Epithelial cell of esophagus (primary cell): ENCODE results near the gene NCBP3.
A peak's percentile ranks its signal among the peaks of the same experiment; 100 is the strongest.

Experiments
- DNase-seq: peaks from one replicate; pipeline ENCODE4 v3.0.0; 2010; ENCODE audit warnings: low read depth
- H3K4me3 ChIP-seq: 2 replicates; pipeline ENCODE4 v1.5.1; 2011; ENCODE audit warnings: mild to moderate bottlenecking, low read length, control low read depth
- TF ChIP-seq, protein P1 (sequence below): IDR thresholded peaks from 2 replicates; pipeline ENCODE4 v1.5.1; 2011; ENCODE audit warnings: low read depth, mild to moderate bottlenecking, low read length, control low read depth, inconsistent platforms; ENCODE audit not compliant: insufficient read depth; ENCODE audit errors: missing control alignments

NCBP3 gene

DNA sequence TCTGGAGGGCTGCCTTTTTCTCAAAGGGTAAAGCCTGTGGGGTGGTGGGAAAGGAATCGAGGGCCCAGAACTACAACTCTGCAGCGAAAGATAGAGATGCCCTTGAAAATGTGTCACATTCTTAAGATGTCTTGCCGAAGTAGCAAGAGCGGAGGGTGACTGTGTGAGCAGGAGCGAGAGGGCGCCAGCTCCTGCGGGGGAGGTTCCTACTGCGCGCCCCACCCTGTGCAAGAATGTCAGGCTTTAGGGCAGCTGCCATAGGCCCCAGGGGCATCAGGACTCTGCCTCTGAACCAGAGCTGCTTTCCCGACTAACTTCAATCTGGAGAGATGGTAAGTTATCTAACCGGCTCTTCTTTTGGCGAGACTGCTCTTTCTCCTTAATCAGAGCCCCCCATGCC lies 33.3 kb downstream of the NCBP3 start:
- no peak overlapping the region for H3K4me3 ChIP-seq

DNA sequence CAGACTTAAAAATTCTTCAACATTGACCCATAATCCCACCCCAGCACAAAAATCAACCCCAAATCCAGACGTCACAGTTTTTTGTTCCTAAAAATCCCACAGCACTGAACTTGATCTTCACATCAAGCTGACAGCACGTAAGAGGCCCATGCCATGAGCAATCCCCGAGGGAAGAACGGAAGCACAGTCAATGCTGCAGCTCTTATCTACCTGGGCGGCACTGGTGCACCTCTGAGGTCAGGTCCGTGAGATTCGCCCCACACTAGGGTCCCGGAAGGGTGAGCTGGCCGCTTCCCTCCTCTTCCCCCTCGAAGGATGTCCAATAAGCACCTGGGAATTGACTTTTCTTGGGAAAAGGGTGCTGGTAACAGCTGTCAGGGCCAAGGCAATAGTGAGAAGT lies 33.8 kb downstream of the NCBP3 start:
- TF ChIP-seq, protein P1, sequence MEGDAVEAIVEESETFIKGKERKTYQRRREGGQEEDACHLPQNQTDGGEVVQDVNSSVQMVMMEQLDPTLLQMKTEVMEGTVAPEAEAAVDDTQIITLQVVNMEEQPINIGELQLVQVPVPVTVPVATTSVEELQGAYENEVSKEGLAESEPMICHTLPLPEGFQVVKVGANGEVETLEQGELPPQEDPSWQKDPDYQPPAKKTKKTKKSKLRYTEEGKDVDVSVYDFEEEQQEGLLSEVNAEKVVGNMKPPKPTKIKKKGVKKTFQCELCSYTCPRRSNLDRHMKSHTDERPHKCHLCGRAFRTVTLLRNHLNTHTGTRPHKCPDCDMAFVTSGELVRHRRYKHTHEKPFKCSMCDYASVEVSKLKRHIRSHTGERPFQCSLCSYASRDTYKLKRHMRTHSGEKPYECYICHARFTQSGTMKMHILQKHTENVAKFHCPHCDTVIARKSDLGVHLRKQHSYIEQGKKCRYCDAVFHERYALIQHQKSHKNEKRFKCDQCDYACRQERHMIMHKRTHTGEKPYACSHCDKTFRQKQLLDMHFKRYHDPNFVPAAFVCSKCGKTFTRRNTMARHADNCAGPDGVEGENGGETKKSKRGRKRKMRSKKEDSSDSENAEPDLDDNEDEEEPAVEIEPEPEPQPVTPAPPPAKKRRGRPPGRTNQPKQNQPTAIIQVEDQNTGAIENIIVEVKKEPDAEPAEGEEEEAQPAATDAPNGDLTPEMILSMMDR: no peak
- DNase-seq: no peak
- H3K4me3 ChIP-seq: no peak overlapping the region

More for the DNA sequence above, 33.3 kb downstream of the NCBP3 start:
- DNase-seq: no peak
- TF ChIP-seq, protein P1: no peak

DNA sequence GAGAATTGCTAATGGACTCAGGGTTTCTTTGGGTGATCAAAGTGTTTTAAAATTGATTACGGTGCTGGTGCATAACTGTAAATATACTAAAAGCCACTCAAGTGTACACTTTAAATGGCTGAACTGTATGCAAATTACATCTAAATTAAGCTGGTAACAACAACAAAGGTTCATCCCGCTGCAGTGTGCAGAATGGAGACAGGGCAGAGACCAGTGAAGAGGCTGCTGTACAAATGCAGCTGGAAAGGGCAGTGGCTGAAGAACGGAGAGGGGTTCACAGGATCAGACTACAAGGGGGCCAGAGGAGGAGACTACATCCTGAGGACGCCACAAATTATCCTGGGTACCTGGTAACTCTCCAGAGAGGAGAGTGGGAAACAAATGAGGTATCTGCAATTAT lies 36.0 kb downstream of the NCBP3 start:
- no peak for DNase-seq
- H3K4me3 ChIP-seq: no peak overlapping the region
- TF ChIP-seq, protein P1: no peak

DNA sequence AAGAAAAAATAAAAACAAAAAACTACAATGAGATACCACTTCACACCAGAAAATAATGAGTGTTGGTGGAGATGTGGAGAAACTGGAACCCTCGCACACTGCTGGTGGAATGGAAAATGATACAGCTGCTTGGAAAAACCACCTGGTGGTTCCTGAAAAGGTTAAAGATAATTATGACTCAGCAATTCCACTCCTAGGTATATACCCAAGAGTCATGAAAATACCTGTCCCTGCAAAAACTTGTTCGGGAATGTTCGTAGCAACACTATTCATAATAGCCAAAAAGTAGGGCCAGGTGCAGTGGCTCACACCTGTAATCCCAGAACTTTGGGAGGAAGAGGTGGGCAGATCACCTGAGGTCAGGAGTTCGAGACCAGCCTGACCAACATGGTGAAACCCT lies 36.9 kb downstream of the NCBP3 start:
- peak; percentile 87 for DNase-seq
- H3K4me3 ChIP-seq: no peak overlapping the region
- TF ChIP-seq, protein P1: no peak

DNA sequence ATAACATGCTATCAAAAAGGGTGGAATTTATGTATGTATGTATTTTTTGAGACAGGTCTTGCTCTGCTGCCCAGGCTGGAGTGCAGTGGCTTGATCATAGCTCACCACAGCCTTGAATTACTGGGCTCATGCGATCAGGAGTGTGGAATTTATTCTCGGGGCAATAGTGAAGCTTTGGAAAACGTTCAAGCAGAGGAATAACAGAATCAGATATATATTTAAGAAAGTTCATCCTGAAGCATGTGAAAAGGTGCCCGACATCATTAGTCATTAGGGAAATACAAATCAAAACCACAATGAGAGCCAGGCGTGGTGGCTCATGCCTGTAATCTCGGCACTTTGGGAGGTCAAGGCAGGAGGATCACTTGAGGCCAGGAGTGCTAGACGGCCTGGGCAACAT lies 37.3 kb downstream of the NCBP3 start:
- TF ChIP-seq, protein P1: no peak
- peak; percentile 65 for DNase-seq
- no peak overlapping the region for H3K4me3 ChIP-seq

DNA sequence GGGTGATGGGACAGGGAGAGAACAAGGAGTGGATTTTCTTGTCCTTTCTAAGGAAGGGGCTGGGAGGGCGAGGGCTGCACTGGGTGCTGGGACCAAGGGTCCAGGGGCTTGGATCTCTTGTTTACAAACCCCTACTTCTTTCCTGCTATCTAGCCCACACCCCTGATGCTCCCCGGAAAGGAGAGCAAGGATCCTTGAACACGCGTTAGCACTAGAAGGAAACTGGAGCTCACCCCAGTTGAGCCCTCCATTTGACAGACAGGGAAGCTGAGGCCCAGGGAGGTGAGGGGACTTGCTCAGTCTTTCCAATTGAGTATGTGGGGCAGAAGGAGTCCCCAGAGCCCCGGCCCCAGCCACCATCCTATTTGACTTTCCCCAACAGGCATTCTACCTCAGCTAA lies 40.5 kb downstream of the NCBP3 start:
- H3K4me3 ChIP-seq: no peak overlapping the region
- no peak for DNase-seq
- TF ChIP-seq, protein P1: no peak

DNA sequence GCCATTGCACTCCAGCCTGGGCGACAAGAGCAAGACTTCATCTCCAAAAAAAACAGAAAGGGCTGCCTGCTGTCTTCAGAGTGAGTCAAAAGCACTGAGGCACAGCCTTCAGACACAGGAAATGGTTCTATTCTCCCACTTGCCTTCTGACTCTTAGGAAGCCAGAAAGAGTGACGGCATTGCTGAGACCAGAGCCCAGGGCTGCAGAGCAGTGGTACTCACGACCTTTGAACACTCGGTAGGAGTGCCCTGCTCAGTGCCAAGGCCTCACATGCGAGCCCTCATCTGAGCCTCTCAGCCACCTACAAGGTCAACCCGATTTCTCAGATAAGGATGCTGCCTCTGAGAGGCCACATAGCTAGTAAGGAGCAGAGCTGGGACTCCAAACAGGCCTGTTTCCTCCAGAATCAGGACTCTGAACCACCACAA lies 41.5 kb downstream of the NCBP3 start:
- TF ChIP-seq, protein P1: no peak
- H3K4me3 ChIP-seq: no peak overlapping the region
- DNase-seq: no peak
